ENCODE data around the gene NOP58.
"Not testable (repeated sequence)": the region's sequence is repeated elsewhere in the genome, so short reads cannot be mapped to it uniquely, and the experiment has no call there.

Gene NOP58, protein sequence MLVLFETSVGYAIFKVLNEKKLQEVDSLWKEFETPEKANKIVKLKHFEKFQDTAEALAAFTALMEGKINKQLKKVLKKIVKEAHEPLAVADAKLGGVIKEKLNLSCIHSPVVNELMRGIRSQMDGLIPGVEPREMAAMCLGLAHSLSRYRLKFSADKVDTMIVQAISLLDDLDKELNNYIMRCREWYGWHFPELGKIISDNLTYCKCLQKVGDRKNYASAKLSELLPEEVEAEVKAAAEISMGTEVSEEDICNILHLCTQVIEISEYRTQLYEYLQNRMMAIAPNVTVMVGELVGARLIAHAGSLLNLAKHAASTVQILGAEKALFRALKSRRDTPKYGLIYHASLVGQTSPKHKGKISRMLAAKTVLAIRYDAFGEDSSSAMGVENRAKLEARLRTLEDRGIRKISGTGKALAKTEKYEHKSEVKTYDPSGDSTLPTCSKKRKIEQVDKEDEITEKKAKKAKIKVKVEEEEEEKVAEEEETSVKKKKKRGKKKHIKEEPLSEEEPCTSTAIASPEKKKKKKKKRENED

DNA sequence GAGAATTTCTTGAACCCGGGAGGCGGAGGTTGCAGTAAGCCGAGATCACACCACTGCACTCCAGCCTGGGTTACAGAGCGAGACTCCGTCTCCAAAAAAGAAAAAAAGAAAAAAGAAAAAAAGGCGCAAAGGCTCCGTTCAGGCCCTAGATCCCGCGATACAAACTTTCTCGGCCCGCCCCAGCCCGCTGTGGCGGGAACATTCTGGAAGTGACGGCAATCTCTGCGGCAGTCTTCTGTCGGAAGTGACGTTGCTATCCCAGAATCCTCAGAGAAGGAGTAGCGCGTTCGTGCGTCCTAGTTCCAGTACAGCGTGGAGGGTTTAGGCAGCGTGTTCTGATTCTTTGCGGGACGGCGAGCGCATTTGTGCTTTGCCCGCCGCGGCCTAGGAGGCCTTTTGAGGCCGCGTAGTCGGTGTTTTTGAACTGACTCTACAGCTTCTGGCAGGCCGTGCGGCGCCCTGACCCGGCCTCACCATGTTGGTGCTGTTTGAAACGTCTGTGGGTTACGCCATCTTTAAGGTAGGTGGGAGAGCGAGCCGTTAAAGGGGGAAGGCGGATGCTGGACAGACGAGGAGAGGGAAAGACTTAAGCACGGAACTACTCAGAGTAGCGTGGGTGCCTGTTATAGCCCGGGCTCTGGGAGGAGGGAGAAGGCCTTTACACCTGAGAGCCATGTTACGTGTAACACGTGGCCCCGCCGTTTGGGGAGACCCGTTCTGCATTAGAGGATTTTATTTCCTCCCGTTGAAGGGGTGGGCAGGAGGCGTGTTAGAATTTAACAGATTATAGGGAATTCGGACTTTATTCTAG lies at the start of gene NOP58:
NOP58 (plus strand) TSS at position 297 of the 811 bp plus-strand sequence; CDS start at position 476, 179 bp downstream.
- DNase-seq (ENCODE audit: low spot score), result peak; percentile 95

DNA sequence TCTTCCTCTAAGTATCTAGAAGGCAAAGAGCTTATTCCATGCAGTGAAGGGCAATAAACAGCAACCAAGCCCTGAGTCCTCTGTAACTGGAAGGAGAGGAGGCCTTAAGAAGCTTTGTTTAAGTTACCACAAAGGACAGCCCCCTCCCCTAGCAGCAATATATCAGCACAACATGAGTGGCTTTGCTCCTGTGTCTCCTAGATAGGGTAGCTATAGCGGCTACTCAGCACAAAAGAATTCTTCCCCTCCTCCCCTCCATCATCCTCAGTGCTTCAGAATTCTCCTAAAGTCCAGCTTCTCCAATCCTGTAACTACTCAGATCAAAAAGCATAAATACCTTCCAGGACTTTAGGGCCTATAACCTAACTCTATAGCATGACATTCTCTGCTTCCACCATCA lies 43.7 kb upstream of the NOP58 start:
- peak; percentile 66 for DNase-seq (ENCODE audit: low spot score)

DNA sequence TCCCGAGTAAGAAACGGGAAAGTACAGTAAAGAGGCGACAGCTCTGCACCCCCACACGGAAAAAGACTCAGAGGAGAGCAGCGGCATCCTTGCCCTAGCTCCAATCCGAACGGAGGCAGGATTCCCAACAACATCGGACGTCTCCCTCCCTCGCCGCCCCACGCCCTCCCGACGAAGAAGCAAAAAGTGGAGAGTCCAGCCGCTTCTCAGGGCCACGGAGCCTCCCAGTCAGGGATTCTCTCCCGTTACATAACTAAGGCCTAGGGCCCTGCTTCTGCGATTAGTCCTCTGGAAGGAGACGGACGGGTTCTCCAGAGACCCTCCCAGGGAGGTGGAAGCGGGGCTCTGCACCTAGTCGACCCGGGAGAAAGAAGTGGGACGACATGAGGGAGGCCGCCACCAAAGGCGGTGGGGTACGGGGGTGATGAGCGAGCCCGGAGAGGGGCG lies 27.8 kb upstream of the NOP58 start:
- peak; percentile 74 for DNase-seq (ENCODE audit: low spot score)

DNA sequence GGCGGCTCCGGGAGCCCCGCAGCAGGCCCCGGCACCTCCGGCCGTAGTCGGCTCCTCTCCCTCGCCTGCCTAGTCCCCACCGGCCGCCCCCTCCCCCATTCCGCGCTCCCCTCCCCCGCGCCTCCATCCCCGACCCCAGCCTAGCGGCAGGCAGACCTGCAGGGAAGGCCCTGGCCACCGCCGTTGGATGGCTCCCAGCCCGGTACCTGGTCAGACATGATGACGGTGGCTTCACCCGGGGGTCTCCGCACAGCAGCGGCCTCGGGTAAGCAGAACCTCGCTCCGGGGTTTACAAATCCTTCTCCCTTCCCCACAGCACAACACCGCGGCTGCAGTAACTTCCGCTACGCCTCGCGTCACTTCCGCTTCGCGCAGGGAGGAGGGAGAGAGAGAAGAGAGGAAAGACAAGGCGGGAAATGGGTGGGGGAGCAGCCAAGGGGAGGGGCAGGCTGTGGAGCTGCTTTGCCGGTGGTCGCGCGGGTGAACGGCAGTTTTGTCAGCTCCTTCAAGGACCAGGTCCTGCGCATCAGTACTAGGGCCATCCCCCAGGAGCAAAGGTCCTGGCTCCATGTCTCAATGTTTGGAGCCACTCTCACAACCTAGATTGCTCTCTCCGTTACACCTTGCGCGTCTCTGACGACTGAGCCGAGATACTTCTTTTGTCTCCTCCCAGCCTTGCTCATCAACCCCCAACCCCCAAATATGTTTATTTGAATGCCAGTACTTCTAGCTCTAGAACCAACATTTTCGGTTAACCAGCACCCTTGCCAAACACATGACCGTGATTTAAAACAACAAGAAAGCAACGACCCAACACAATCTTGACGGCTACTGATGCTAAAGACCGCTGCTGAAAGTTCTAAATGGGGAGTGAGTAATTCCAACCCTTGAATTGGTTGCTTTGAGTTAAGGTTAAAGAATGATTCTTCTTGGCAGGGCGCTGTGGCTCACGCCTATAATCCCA lies 27.0 kb upstream of the NOP58 start, which contains the start of gene SUMO1:
SUMO1 (minus strand) TSS at position 364 of the 964 bp plus-strand sequence; CDS start at position 218, 146 bp downstream.
- peak; percentile 93 for DNase-seq (ENCODE audit: low spot score)

- not testable (repeated sequence) for DNase-seq (ENCODE audit: low spot score)
These were observed 17.9 kb upstream of the NOP58 start for GRCh38 chr2:202247710-202248109.

DNA sequence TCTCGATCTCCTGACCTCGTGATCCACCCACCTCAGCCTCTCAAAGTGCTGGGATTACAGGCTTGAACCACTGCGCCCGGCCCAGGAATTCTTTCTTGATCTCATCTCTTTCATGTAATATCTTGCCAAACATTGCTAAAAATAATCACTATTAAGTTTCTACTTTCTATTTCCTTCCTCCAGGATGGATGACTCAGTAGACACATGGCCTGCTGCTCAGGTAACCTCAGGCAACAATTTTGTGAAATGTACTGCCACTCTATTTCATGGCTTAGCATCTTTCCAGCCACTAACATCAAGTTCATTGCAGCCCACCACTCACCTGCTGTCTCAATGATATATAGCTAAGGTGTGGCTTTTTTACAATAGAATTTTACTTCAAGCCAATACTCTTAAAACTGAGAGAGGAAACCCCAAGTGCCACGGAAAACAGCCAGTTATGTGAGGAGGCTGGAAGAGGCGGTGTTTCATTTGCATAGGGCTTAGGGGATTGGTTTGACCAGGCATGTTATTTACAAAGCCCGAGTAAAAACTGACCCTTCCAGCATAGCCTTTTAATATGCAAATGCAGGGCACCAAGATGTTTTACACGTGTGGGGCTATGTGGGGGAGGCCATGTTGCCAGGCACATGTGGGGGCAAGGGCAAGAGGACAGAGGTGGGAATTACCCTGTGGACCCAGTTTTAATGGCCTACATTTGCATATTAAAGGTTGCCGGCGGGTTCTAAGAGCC lies 15.9 kb upstream of the NOP58 start:
- no peak for DNase-seq (ENCODE audit: low spot score)

- DNase-seq (ENCODE audit: low spot score), result no peak
These were observed 14.1 kb upstream of the NOP58 start for GRCh38 chr2:202251494-202251893.

- DNase-seq (ENCODE audit: low spot score), result peak; percentile 24
These were observed 4.0 kb upstream of the NOP58 start for GRCh38 chr2:202261531-202261930.

- DNase-seq (ENCODE audit: low spot score), result peak; percentile 16
These were observed 1.9 kb downstream of the NOP58 start for GRCh38 chr2:202267495-202267894.

GRCh38 chr2:202269585-202269984 lies 4.0 kb downstream of the NOP58 start:
- DNase-seq (ENCODE audit: low spot score), result no peak

GRCh38 chr2:202270487-202270886 lies 4.9 kb downstream of the NOP58 start:
- no peak for DNase-seq (ENCODE audit: low spot score)

GRCh38 chr2:202276078-202276720 lies 10.6 kb downstream of the NOP58 start:
- peak; percentile 45 for DNase-seq (ENCODE audit: low spot score)

DNA sequence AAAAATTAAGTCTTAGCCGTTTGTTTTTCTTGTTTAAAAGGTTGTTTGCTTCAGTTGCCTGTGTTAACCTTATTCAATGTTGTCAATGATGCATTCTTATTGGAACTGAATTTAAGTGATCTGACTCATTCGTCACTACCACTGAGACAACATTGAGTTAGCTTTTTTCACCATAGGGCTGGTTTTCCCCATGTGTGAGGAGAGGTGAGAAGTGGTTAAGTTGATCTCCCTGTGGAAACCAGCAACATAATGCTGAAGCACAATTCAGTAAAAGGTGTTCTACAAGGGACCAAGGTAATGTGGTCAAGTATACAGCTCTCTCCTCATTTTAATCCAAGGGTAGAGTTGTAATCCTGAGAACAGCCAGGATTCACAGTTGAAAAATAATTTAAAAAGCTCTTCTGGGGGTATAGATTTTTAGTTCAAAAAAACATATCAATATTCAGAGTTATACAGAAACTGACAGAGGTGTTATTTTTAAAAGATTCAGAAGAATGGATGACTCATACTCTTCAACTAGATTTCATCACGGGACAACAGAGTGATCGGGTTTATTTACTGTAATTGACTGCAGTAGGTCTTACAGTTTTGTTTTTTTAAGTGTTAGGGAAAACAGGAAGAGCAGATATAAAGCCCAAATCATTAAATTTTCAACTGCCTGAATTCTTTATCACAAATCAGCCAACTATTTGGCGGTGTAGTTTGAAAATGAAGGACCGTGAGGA lies 12.6 kb downstream of the NOP58 start:
- peak; percentile 56 for DNase-seq (ENCODE audit: low spot score)

DNA sequence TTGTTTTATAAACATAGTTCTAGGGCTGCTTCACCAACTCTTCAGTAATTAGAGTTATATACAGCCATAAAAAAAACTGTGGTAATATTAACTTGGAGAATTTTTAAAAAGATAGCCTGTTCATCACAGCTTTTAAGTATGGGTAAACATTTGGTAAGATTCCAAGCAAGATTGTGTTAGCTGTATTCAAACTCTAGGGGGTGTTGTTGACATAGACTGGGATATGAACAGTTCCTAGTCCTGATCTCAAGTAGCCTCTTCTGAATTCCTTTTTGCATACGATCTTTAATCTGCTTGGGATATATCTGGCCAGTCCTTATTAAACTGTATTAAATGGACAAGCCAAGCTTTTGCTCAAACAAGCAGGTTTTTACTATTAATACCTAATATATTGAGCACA lies 13.4 kb downstream of the NOP58 start:
- peak; percentile 73 for DNase-seq (ENCODE audit: low spot score)

- DNase-seq (ENCODE audit: low spot score), result no peak
These were observed 21.0 kb downstream of the NOP58 start for GRCh38 chr2:202286595-202286994.

GRCh38 chr2:202289394-202290204 lies 24.0 kb downstream of the NOP58 start:
- no peak for DNase-seq (ENCODE audit: low spot score)

DNA sequence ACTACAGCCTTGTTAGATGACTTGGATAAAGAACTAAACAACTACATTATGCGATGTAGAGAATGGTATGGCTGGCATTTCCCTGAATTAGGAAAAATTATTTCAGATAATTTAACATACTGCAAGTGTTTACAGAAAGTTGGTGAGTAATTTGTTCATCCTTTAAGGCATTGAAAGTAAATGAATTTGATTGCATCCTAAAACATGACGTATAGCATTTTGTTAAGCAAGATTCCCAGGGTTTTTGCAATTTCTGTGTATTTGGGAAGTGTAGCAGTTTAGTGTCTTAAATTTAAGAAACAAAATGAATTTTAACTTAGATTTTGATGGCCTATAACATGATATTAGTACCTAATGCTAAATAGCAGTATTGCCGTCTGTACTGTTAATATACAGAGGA lies 24.8 kb downstream of the NOP58 start:
- DNase-seq (ENCODE audit: low spot score), result no peak

GRCh38 chr2:202290970-202291369 lies 25.4 kb downstream of the NOP58 start:
- no peak for DNase-seq (ENCODE audit: low spot score)

DNA sequence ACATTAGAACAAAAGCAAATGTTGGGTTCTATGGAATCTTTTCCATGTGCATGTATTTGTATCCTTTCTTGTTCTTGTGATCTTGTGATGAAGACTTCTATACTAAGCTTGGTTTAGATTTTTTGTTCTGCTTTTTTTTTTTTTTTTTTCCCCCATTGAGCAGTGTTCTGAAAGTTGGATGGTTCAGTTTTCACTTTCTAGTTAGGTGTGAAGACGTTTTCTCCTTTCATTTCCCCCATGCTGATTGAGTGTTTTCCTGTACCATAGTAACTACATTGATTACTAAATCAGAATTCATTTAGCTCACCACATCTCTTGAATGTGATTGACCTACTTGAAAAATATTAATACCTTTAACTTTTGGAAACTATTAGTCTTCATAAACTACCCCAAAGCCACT lies 34.1 kb downstream of the NOP58 start:
- DNase-seq (ENCODE audit: low spot score), result no peak

All from GM03348 (cell line).